ENCODE measurements around the gene CASP2.

The CASP2 gene

GRCh38 chr7:143299840-143300239 is 11.7 kb downstream of the CASP2 start:
- DNase-seq = peak; percentile 1

GRCh38 chr7:143300959-143301935 is 13.1 kb downstream of the CASP2 start:
- DNase-seq = no peak

GRCh38 chr7:143303733-143304132 is 15.6 kb downstream of the CASP2 start:
- no peak for DNase-seq

GRCh38 chr7:143304938-143305337 is 16.8 kb downstream of the CASP2 start:
- DNase-seq = no peak

- DNase-seq = no peak
Measured at GRCh38 chr7:143305423-143306070, 17.4 kb downstream of the CASP2 start.

- no peak for DNase-seq
Measured at GRCh38 chr7:143308632-143309031, 20.5 kb downstream of the CASP2 start.

GRCh38 chr7:143314127-143314526 is 26.0 kb downstream of the CASP2 start:
- no peak for DNase-seq

- no peak for DNase-seq
Measured at GRCh38 chr7:143315776-143316175, 27.6 kb downstream of the CASP2 start, which contains the start of gene CLCN1. Gene CLCN1 (plus strand): TSS chr7:143316111. CDS start chr7:143316213, 102 bp downstream.

- no peak for DNase-seq
Measured at GRCh38 chr7:143316492-143316891, 28.3 kb downstream of the CASP2 start.

GRCh38 chr7:143318661-143319060 is 30.5 kb downstream of the CASP2 start:
- no peak for DNase-seq

- no peak for DNase-seq
Measured at GRCh38 chr7:143320620-143321019, 32.5 kb downstream of the CASP2 start.

- no peak for DNase-seq
Measured at GRCh38 chr7:143321242-143321641, 33.1 kb downstream of the CASP2 start.

- no peak for DNase-seq
Measured at GRCh38 chr7:143321734-143322133, 33.6 kb downstream of the CASP2 start.

- no peak for DNase-seq
Measured at GRCh38 chr7:143322760-143323633, 34.8 kb downstream of the CASP2 start.

GRCh38 chr7:143323653-143324052 is 35.5 kb downstream of the CASP2 start:
- no peak for DNase-seq

GRCh38 chr7:143325240-143325639 is 37.1 kb downstream of the CASP2 start:
- no peak for DNase-seq

GRCh38 chr7:143327903-143328302 is 39.8 kb downstream of the CASP2 start:
- DNase-seq = no peak

- DNase-seq = no peak
Measured at GRCh38 chr7:143329471-143330170, 41.5 kb downstream of the CASP2 start.

GRCh38 chr7:143331179-143331801 is 43.1 kb downstream of the CASP2 start:
- DNase-seq = no peak

GRCh38 chr7:143334244-143334643 is 46.1 kb downstream of the CASP2 start:
- DNase-seq = no peak

- no peak for DNase-seq
Measured at GRCh38 chr7:143337216-143337615, 49.1 kb downstream of the CASP2 start.

- no peak for DNase-seq
Measured at GRCh38 chr7:143341842-143342241, 53.7 kb downstream of the CASP2 start.

Data from NCI-H510A (cell line).